Stimulated activated CD8-positive, alpha-beta memory T cell treated with anti-CD3 and anti-CD28 coated beads, Interleukin-4, amount 100 ng/mL, for 1 hour (primary cell): ENCODE measurements around the gene HOXB3.
A peak's percentile ranks its signal among the peaks of the same experiment; 100 is the strongest.

Experiments used
- DNase-seq, 2 donors: peaks; one replicate each; pipeline ENCODE4 v3.0.0-alpha.2; 2020; ENCODE audit warnings: low read depth in 2 of 2, low spot score in 1 of 2

HOXB3 gene

DNA sequence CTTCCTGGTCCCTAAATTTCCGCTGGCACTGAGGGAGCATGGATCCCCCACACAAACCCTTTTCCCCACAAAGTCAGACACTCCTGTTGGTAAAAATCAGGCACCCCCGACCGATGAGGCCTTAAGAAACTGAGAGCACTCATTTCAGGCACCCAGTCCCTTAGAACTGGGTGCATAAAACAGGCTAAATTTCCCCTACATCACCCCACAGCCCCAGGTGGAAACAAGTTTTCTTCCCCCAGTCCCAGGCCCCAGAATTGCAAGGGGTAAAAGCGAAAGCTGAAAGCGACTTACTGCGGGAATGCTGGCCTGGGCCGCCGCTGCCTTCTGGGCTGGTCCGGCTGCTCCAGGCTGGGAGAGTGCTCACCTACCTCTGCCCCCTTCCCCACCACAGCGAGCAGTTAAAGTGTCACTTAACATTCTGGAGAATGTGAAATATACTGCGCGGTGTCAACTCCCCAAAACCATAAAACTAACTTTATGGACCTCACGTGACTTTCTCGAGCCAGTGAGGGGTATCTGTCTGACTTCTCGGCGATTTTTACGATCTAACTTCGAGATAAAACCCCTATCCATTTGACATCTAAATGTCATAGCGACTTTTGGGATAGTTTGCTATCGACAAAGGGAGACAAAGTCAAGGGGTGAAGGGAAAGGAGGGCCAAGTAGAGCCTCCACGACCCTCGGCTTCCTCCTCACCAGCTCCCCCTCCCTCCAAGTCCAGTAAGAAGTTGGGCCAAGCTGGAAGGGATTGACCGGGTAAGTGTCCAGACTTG is at the start of gene HOXB3:
TSS of gene HOXB3 (minus strand) at position 411 of the 776 bp plus-strand sequence. CDS start 37,767 bp downstream, outside the sequence.
- DNase-seq, result no peak

DNA sequence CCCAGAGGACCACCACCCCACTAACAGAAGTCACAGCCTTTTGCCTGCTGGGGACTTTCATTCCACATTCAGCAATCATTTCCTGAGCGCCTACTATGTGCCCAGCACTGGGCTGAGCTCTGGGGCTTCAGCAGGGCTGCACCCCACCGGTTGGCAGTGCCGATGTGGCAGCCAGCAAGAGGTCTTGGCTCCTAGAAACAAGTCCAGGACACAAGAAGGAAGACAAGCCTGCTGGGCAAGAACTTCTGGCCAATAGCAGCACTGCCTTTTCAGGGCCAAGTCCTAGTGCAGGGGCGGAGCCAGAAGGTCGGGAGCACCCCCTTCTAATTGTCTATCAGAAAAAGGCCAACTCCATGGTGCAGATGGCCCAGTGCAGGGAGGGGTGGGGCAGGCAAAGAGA is 49.1 kb upstream of the HOXB3 start:
- DNase-seq, result no peak

- no peak for DNase-seq
These were observed 47.6 kb upstream of the HOXB3 start for GRCh38 chr17:48637323-48638260.

GRCh38 chr17:48636177-48637018 is 46.4 kb upstream of the HOXB3 start:
- peak; percentile 30 to 36 for DNase-seq

- DNase-seq, result no peak
These were observed 44.6 kb upstream of the HOXB3 start for GRCh38 chr17:48634493-48635208.

- no peak for DNase-seq
These were observed 43.2 kb upstream of the HOXB3 start for GRCh38 chr17:48633266-48633677.

- DNase-seq, result no peak
These were observed 42.7 kb upstream of the HOXB3 start for GRCh38 chr17:48632579-48633265.

DNA sequence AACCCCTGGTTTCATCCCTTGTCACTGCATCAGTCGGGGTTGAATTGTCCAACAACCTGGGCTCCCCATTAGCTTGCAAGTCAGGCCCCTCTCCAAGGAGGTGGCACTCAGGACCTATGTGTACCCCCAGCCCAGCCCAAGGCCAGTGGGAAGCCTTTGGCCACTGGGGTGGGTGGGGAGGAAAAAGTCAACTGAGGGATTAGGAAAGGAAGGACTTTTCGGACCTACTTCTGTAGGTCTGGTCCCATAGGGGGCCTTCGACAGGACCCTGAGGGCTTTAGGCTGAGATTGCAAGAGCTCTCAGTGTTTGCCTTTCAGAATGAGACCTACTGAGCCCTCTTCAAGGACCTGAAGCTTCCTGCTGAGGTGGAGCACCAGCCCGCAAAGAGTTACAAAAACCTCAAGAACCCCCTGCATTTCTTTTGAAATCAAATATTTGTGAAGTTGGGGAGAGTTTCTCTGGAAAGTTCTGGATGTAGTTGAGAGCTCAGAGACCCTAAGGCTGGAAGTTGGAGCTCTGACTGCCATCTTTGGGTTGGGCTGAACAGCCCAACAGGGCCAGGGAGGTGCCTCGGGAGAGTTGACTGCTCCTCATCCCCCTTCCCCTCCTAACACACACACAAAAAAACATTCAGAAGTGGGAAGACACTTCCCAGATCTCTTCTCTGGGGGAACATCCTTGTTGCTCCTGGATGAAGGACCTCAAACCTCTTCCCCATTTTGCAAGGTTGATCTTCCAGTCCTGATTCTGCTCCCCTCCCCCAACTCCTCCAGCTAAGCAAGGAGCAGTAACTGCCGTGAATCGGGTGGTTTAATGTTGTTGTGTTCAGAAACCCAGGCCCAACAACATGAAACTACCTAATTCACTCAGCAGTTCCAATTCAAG is 41.9 kb upstream of the HOXB3 start:
- DNase-seq, result no peak

DNA sequence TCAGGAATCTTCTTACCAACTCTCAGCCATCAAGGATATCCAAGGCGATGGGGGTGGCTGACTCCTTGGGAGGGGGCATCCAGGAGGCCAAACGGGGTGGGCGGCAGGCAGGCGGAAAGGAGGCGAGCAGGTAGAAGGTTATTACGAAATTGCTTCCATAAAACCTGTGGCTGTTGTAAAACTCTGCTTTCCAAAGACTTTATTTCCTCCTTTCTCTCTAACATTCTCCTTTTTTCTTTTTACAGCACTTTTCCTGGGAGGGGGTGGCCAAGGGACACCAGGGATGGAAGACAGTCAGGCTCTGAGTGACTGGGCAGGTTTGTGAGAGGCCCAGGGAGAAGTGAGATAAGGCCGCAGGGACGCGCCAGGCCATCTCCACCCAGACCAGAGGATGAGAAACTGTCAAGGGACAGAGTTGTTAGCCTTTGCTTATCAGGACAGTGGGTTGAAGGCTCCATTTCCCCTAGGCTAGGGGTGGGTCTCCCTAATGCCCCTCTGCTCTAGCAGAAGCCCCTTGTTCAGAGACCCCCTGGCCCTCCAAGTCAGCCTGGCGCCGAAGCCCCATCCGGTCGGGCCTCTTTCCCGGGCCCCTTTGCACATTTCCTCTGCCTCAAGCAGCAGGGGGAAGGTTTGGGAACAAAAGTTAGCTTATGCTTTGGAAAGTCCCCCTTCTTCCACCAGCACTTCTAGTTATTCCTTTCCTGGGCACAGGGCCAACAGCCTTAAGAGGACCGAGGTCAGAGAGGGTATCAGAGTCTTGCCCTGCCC is 41.1 kb upstream of the HOXB3 start:
- DNase-seq, result no peak

GRCh38 chr17:48630009-48630924 is 40.2 kb upstream of the HOXB3 start:
- no peak for DNase-seq

DNA sequence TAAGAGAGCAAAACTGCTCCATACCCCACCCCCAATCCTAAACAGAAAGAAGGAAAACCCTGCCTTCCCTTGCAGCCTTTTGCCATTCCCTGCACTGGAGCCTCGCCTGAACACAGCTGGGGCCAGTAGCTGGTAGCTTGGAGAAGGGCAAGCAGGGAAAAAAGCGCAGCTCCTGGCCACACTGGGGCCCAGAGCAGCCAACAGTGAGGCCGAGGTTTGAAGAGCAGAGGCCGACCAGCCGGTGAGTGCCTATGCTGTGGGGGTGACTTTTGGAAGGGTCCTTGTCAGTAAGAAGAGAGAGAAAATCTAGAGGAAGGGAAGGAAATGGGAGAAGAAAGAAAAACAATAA is 39.3 kb upstream of the HOXB3 start:
- no peak for DNase-seq

DNA sequence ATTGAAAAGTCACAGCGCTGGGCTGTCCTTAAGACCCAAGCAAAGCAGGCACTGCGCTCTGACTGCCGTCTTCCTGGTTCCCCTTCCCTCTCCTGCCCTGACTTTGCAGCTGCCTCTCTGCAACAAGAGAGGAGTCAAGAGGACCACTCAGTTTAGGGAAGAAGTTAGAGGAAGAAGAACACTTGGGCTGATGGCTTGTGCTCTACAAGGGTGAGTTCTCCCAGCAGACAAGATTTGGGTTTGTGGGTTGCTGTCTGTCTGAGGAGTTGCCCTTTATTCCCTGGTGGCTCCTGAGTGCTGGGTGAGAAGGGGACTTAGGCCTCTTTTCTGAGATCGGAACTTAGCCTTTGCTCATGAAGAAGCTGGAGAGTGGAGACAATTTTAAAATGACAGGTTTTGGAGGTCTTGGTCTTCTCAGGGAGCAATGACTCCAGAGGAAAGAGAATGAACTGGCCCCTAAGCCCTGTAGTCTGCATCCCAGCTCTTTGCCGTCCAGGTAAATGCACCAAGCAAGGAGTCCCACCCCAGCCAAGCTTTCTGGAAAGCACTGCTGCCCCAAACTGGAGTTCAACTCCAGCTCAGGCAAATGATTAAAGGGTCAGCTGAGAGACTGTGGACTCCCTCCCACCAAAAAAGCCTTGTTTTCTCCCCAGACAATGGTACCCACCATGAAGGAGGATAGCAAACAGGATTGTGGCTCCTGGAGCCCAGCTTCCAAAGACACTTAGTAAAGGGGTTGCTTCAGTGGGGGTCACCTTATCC is 38.8 kb upstream of the HOXB3 start:
- no peak for DNase-seq

DNA sequence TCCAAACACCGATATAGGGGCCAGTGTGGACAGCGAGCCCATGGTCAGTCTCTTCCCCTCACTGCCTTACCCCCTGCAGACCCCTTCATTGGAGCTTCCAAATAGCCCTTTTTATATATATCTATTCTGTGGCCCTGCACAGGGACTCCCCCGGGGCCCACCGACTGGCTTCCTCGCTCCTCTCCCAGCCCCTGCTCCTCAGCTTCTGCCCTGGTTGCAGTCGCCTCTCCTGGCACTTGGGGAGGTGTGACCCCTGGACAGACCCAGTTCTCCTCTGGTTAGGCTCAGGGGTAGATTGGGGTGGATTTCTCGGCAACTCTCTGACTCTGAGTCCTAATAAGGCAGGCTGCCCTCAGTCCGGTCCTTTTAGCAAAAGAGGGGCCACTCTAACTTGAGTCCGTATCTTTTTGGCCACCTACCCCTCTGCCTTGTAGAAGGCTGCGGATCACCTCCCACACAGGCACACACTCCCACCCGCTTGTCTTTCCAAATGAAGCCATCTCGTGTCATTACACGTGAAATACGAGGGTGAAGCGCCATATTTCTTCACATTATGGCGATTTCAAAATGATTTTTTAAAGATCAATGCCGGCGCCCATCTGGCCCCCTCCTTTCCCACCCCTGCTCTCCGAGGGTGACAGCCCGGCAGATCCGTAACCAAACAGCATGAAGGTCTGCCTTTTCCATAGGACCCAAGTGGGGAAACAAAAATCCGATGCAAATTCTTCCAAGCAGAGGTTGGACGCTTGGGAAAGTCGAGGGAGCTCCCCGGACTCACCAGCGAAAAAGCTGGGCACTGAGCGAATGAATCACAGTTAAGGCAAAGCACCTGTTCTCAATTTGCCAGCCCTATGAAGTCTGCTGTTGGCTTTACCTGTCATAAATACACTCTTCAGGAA is 37.8 kb upstream of the HOXB3 start:
- no peak for DNase-seq

- DNase-seq, result no peak
These were observed 37.1 kb upstream of the HOXB3 start for GRCh38 chr17:48627118-48627597.
